ENCODE data around the gene ARHGAP20. TPM values are rescaled to one million over a fixed set of nuclear protein-coding genes. Genes with fewer than 3 reads are reported as not detected.

The ARHGAP20 gene
- total RNA-seq, 1 experiment from 2014 or later, result not detected

- Histone ChIP-seq H3K27me3 (no peaks in the 10 kb centered on the region), H3K4me3 (no peak overlapping the region), H3K36me3 (no peaks in the 10 kb centered on the region), H3K9me3 (no peaks in the 10 kb centered on the region)
- DNase-seq, result no peak
Observed at GRCh38 chr11:110587129-110587528, 125.1 kb downstream of the ARHGAP20 start.

DNA sequence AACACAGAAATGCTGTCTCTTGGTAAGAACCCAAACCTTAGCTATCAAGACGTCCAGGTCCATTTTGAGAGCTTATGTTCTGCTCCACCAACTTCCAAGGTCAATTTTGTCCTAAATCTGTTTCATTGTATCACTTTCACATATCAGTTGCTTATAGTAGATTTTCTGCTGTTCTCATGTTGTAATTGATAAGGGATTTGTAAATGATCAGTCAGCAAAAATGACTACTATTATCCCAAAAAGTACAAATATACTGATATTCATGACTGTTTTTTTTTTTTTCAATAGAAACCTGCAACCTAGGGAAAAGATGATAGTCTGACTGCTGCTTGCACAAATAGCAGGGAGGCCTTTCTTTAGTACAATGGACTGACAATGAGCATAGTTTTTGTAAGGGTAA lies 128.1 kb downstream of the ARHGAP20 start:
- Histone ChIP-seq H3K27me3 (no peaks in the 10 kb centered on the region), H3K36me3 (no peaks in the 10 kb centered on the region), H3K9me3 (no peaks in the 10 kb centered on the region), H3K4me3 (no peak overlapping the region)
- DNase-seq, result no peak

DNA sequence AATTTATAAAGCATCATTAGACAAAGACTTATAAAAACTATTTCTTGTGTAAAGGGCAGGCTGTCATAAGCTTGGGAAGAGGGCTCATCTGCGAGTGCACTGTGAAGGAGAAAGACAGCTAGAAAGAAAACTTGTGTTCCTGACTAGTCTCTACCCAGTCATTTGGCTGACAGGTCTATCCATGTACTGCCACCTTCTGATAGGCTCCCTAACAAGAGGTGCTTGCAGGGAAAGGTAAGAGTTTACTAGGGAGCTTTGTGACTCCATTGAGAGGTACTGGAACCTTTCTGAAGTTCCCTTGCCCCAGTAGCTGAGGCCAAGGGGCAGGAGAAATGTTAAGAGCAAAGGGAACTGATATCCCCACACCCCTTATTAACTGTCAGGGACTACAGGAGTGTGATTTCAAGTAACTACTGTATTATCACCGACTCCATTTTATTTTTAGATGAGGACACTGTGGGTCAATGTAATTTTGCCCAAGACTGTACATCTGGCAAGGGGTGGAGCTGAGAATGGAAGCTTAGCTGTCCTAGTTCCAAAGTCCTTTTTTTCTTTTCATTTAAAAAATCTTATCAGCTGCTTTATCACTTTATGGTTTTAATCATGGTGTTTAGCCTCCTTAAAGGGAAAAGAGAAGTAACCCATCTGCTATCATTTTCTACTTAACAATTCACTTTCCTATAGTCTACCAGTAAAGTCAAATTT lies 129.4 kb downstream of the ARHGAP20 start:
- Histone ChIP-seq H3K36me3 (no peaks in the 10 kb centered on the region), H3K9me3 (no peaks in the 10 kb centered on the region), H3K27me3 (no peaks in the 10 kb centered on the region), H3K4me3 (no peak overlapping the region)
- DNase-seq, result no peak

DNA sequence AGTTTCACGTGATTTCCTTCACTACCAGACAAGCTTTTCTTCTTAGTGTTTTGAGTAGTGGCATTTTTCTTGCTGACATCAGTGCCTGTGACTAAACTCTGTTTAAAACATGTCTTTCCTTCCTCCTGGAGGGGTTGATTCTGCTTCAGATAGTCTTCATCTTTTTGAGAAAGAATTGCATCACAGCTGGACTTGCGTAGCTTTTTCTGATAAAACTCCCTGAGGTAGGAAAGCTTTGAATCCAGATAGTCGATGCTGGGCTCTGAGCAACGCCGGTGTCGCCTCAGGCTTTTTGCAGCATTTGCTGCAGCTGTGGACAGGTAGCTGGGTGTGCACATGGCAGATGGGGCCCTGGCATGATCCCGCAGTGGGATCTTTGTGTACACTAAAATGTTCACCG lies 131.7 kb downstream of the ARHGAP20 start:
- no peak for DNase-seq
- Histone ChIP-seq H3K27me3 (no peaks in the 10 kb centered on the region), H3K9me3 (no peaks in the 10 kb centered on the region), H3K4me3 (no peak overlapping the region), H3K36me3 (no peaks in the 10 kb centered on the region)

- Histone ChIP-seq H3K36me3 (no peaks in the 10 kb centered on the region), H3K27me3 (peaks cover 9% of the 10 kb centered on the region), H3K9me3 (no peaks in the 10 kb centered on the region), H3K4me3 (no peak overlapping the region)
- no peak for DNase-seq
Observed at GRCh38 chr11:110573411-110573810, 138.8 kb downstream of the ARHGAP20 start.

DNA sequence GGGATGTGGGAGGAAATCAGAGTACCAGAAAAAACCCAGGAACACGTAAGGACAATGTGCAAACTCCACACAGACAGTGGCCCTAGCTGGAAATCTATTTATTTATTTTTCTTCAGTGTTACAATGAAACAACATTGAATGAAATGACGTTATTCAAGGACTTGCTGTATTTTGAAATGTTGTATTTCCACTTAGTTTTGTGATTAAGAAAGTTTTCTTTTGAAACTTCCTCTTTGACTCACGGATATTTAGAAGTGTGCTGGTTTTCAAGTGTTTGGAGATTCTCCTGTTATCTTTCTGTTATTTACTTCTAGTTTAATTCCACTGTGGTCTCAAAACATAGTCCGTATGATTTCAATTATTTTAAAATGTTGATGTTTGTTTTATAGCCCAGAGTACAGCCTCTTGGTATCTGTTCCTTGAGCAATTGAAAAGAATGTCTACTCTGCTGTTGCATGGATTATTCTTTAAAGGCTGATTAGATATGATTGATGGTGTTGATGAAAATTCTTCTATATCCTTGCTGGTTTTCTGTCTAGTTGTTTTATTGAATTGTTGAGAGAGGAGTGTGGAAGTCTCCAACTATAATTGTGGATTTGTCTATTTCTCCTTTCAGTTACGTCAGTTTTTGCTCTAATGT lies 141.0 kb downstream of the ARHGAP20 start:
- Histone ChIP-seq H3K27me3 (peaks cover 9% of the 10 kb centered on the region), H3K4me3 (no peak overlapping the region), H3K9me3 (no peaks in the 10 kb centered on the region), H3K36me3 (no peaks in the 10 kb centered on the region)
- DNase-seq, result no peak

- H3K9me3 ChIP-seq, result no peaks in the 10 kb centered on the region
- peaks cover 9% of the 10 kb centered on the region for H3K27me3 ChIP-seq
- H3K36me3 ChIP-seq, result no peaks in the 10 kb centered on the region
- H3K4me3 ChIP-seq, result no peak overlapping the region
- no peak for DNase-seq
Observed at GRCh38 chr11:110566577-110566976, 145.7 kb downstream of the ARHGAP20 start.

DNA sequence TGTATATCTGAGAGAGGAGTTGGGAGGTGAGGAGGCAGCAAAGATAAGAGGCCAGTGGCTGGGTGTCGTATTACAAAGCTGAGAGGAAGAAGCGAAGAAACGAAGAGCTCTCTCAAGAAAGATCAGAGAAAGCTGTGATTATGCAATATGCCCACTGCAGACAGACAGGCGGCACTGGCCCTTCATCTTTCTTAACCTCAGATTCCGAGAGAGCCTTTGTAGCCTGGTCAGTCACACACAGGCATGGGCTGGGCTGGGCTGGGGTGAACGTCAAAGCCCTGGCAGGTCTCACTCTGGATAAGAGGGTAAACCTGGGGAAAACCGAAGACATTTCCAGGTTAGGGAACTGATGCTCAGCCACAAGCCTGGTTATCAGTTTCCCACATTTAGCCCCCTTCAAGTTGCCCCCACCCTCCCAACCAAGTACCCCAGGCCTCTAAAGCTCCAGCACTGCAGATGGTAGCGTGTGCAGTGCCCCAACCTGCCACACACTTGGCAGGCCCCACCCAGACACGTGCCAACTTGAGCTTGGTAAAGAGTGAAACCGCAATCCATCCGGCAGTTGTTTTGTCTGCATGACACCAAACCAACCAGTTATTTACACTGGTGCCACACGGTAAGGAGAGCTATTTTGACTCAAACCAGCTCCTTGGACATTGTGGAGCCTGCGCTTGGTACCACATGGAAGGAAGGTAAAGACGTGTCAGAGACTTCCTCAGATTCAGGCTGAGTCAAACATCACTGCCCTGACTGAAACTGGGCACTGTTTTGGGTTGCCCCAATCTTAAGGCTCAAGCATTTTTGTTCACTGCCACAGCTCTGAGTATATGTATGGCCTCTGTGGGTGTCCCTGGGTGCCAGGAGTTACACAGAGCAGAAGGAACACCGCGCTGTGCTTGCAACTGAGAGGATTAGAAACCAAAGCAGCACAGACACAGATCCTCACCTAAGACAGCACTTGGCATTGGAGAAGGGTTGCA lies 146.6 kb downstream of the ARHGAP20 start:
- Histone ChIP-seq H3K9me3 (no peaks in the 10 kb centered on the region), H3K27me3 (peaks cover 7% of the 10 kb centered on the region), H3K36me3 (no peaks in the 10 kb centered on the region), H3K4me3 (no peak overlapping the region)
- peak; percentile 9 for DNase-seq

- DNase-seq, result no peak
- Histone ChIP-seq H3K4me3 (no peak overlapping the region), H3K27me3 (peaks cover 5% of the 10 kb centered on the region; the same call in 1 of the 2 replicates), H3K9me3 (no peaks in the 10 kb centered on the region), H3K36me3 (no peaks in the 10 kb centered on the region)
Observed at GRCh38 chr11:110564676-110565356, 147.4 kb downstream of the ARHGAP20 start.

- Histone ChIP-seq H3K36me3 (no peaks in the 10 kb centered on the region), H3K9me3 (0 out of 2 replicates have a peak, but pooled peaks cover 10% of the 10 kb centered on the region), H3K27me3 (no peaks in the 10 kb centered on the region), H3K4me3 (no peak overlapping the region)
- DNase-seq, result no peak
Observed at GRCh38 chr11:110544779-110545178, 167.5 kb downstream of the ARHGAP20 start.

GRCh38 chr11:110538154-110538553 lies 174.1 kb downstream of the ARHGAP20 start:
- Histone ChIP-seq H3K9me3 (no peaks in the 10 kb centered on the region), H3K27me3 (no peaks in the 10 kb centered on the region), H3K36me3 (no peaks in the 10 kb centered on the region), H3K4me3 (no peak overlapping the region)
- no peak for DNase-seq

DNA sequence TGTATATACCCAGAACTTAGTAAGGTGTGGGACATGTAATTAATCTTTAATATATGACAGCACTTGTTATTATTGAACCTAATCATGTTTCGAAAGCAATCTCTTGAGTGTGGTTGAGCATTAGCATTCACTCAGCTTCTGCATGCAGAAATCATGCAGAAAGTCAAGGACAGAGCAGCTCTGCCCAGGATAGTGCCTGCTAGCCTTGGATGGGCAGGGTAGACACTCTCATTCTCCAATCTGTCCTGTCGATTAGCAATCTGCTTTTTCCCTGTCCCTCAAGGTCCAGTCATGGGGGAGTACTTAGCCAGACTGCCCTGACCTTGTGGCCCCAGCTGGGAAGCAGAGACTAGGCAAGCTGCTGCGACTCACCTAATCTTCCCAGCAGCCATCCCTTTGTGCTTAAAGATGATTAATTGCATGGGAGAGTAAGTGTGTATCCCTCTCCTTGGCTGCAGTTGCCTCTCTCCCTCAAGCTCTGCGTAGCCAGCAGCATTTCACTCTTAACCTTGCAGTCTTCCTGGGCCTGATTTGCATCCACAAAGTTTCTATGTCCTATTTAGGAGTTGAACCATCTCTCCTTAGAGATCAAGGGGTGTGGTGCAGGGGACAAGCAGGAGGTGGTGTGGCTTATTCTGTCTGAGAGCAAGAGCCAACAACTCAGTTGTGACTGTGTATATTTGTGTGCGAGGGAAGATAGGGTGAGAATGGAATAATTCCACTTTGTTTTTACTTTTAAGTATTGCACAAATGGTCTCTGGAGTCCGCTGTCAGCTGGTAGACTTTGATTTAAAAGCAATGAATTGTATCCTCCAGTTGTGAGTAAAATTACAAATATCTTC lies 181.1 kb downstream of the ARHGAP20 start:
- Histone ChIP-seq H3K9me3 (peaks cover 14% of the 10 kb centered on the region), H3K36me3 (no peaks in the 10 kb centered on the region), H3K27me3 (no peaks in the 10 kb centered on the region), H3K4me3 (no peak overlapping the region)
- peak; percentile 39 for DNase-seq

- no peak for DNase-seq
- no peaks in the 10 kb centered on the region for H3K27me3 ChIP-seq
- H3K36me3 ChIP-seq, result no peaks in the 10 kb centered on the region
- H3K9me3 ChIP-seq, result peaks cover 14% of the 10 kb centered on the region
- H3K4me3 ChIP-seq, result no peak overlapping the region
Observed at GRCh38 chr11:110529043-110529442, 183.2 kb downstream of the ARHGAP20 start.

DNA sequence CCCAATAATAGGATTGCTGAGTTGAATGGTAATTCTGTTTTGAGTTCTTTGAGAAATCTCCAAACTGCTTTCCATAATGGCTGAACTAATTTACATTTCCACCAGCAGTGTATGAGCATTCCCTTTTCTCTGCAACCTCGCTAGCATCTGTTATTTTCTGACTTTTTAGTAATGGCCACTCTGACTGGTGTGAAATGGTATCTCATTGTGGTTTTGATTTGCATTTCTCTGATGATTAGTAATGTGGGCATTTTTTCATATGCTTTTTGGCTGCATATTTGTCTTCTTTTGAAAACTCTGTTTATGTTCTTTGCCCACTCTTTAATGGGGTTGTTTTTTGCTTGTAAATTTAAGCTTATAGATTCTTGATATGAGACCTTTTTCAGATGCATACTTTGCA lies 185.1 kb downstream of the ARHGAP20 start:
- H3K9me3 ChIP-seq, result peaks cover 14% of the 10 kb centered on the region
- no peaks in the 10 kb centered on the region for H3K27me3 ChIP-seq
- no peak for DNase-seq
- no peaks in the 10 kb centered on the region for H3K36me3 ChIP-seq
- no peak overlapping the region for H3K4me3 ChIP-seq

All from MG63 (cell line).